Chondrocyte (in vitro differentiated cells): Measurements from ENCODE around the gene GRPEL2. TPM values are rescaled to one million over a fixed set of nuclear protein-coding genes. Genes with fewer than 3 reads are reported as not detected.
A peak's percentile ranks its signal among the peaks of the same experiment; 100 is the strongest.

Experiments
- DNase-seq: peaks from one replicate; pipeline ENCODE4 v3.0.0; 2021; ENCODE audit warnings: mixed read lengths, low spot score
- H3K27ac Mint-ChIP-seq: one replicate; pipeline ENCODE4 v1.8.0; 2021; ENCODE audit warnings: mild to moderate bottlenecking, moderate library complexity, mixed read lengths; ENCODE audit not compliant: unreplicated experiment
- H3K27me3 Mint-ChIP-seq: 2 replicates; pipeline ENCODE4 v1.8.0; 2021; ENCODE audit warnings: low read depth, mixed read lengths
- H3K36me3 Mint-ChIP-seq: 2 replicates; pipeline ENCODE4 v1.8.0; 2021; ENCODE audit warnings: low read depth, mixed read lengths
- H3K4me1 Mint-ChIP-seq: 2 replicates; pipeline ENCODE4 v1.8.0; 2021; ENCODE audit warnings: low read depth, mild to moderate bottlenecking, mixed read lengths
- H3K4me3 Mint-ChIP-seq: one replicate; pipeline ENCODE4 v1.8.0; 2021; ENCODE audit warnings: mild to moderate bottlenecking, moderate library complexity, mixed read lengths; ENCODE audit not compliant: unreplicated experiment
- H3K9me3 Mint-ChIP-seq: 2 replicates; pipeline ENCODE4 v1.8.0; 2021; ENCODE audit warnings: low read depth, mixed read lengths
- CTCF ChIP-seq: fragments of 200-600 bp; sonication (generic); IDR thresholded peaks from 2 replicates; pipeline ENCODE4 v1.5.0; 2021; ENCODE audit warnings: antibody characterized with exemption, mild to moderate bottlenecking, moderate library complexity
- total RNA-seq: library from RNA; stranded (reverse); gene quantifications from 3 replicates; pipeline ENCODE4 v1.2.1, GENCODE V29; 2021

Gene GRPEL2
- total RNA-seq, 1 donor from 2014 or later, result 27.3 TPM

GRCh38 chr5:149345892-149346222 is 558 bp downstream of the GRPEL2 start:
- H3K27me3 Mint-ChIP-seq, result no peaks in the 10 kb centered on the region
- peak overlapping the region; percentile 91 for H3K4me3 Mint-ChIP-seq
- TF ChIP-seq CTCF, result no peak
- H3K36me3 Mint-ChIP-seq, result peaks cover 20% of the 10 kb centered on the region
- DNase-seq, result no peak
- no peaks in the 10 kb centered on the region for H3K9me3 Mint-ChIP-seq
- H3K27ac Mint-ChIP-seq, result peak overlapping the region; percentile 99
- peaks cover 47% of the 10 kb centered on the region for H3K4me1 Mint-ChIP-seq

GRCh38 chr5:149348518-149348917 is 3.2 kb downstream of the GRPEL2 start:
- Mint-ChIP-seq H3K4me3 (no peak overlapping the region), H3K9me3 (no peaks in the 10 kb centered on the region), H3K27me3 (no peaks in the 10 kb centered on the region), H3K4me1 (peaks cover 42% of the 10 kb centered on the region), H3K27ac (no peak overlapping the region), H3K36me3 (peaks cover 32% of the 10 kb centered on the region)
- no peak for DNase-seq
- no peak for TF ChIP-seq CTCF

GRCh38 chr5:149349382-149349781 is 4.1 kb downstream of the GRPEL2 start:
- Mint-ChIP-seq H3K27ac (no peak overlapping the region), H3K27me3 (no peaks in the 10 kb centered on the region), H3K36me3 (peaks cover 35% of the 10 kb centered on the region), H3K4me3 (no peak overlapping the region), H3K9me3 (no peaks in the 10 kb centered on the region), H3K4me1 (peaks cover 37% of the 10 kb centered on the region)
- no peak for TF ChIP-seq CTCF
- no peak for DNase-seq

- H3K4me3 Mint-ChIP-seq, result no peak overlapping the region
- peaks cover 18% of the 10 kb centered on the region for H3K4me1 Mint-ChIP-seq
- no peak for TF ChIP-seq CTCF
- peaks cover 41% of the 10 kb centered on the region for H3K36me3 Mint-ChIP-seq
- no peaks in the 10 kb centered on the region for H3K9me3 Mint-ChIP-seq
- no peaks in the 10 kb centered on the region for H3K27me3 Mint-ChIP-seq
- H3K27ac Mint-ChIP-seq, result no peak overlapping the region
- DNase-seq, result no peak
Measured at GRCh38 chr5:149352169-149352568, 6.9 kb downstream of the GRPEL2 start.

- peaks cover 16% of the 10 kb centered on the region for H3K4me1 Mint-ChIP-seq
- H3K9me3 Mint-ChIP-seq, result no peaks in the 10 kb centered on the region
- no peak for DNase-seq
- H3K36me3 Mint-ChIP-seq, result peaks cover 37% of the 10 kb centered on the region
- H3K27me3 Mint-ChIP-seq, result no peaks in the 10 kb centered on the region
- no peak overlapping the region for H3K4me3 Mint-ChIP-seq
- no peak overlapping the region for H3K27ac Mint-ChIP-seq
- TF ChIP-seq CTCF, result no peak
Measured at GRCh38 chr5:149353911-149354310, 8.6 kb downstream of the GRPEL2 start.
